ENCODE measurements around the gene ATP11C. TPM values are rescaled to one million over a fixed set of nuclear protein-coding genes. Genes with fewer than 3 reads are reported as not detected.
"Not testable (repeated sequence)": the region's sequence is repeated elsewhere in the genome, so short reads cannot be mapped to it uniquely, and the experiment has no call there.

ATP11C gene
- total RNA-seq, 2 donors from 2014 or later: 23.2 to 28.3 TPM

GRCh38 chrX:139971394-139971749, 38.5 kb upstream of the ATP11C start:
- TF ChIP-seq POLR2AphosphoS5 (IDR thresholded peaks at IDR 0.05) (no peak), CTCF (IDR thresholded peaks at IDR 0.05) (no peak), POLR2A (IDR thresholded peaks at IDR 0.05) (no peak)
- H3K4me3 ChIP-seq: no peak overlapping the region
- no peaks in the 10 kb centered on the region for H3K9me3 ChIP-seq
- no peaks in the 10 kb centered on the region for H3K4me1 ChIP-seq (replicated peaks)
- no peaks in the 10 kb centered on the region for H3K27me3 ChIP-seq (replicated peaks; ENCODE audit: insufficient read depth)
- H3K27ac ChIP-seq: no peak overlapping the region
- no peak for DNase-seq (ENCODE audit: low spot score)
- intact Hi-C loops (cut with DNase I): no loop called here
- no peaks in the 10 kb centered on the region for H3K36me3 ChIP-seq
- WGBS: 68% methylated on average over 10 of the region's 10 CpGs

GRCh38 chrX:139969286-139969685, 36.4 kb upstream of the ATP11C start:
- no peaks in the 10 kb centered on the region for H3K9me3 ChIP-seq
- DNase-seq (ENCODE audit: low spot score): no peak
- no peaks in the 10 kb centered on the region for H3K4me1 ChIP-seq (replicated peaks)
- H3K27me3 ChIP-seq (replicated peaks; ENCODE audit: insufficient read depth): no peaks in the 10 kb centered on the region
- H3K4me3 ChIP-seq: no peak overlapping the region
- H3K36me3 ChIP-seq: no peaks in the 10 kb centered on the region
- TF ChIP-seq CTCF (IDR thresholded peaks at IDR 0.05) (no peak), POLR2A (IDR thresholded peaks at IDR 0.05) (no peak), POLR2AphosphoS5 (IDR thresholded peaks at IDR 0.05) (no peak)
- 93% methylated on average over 2 of the region's 2 CpGs for WGBS
- no peak overlapping the region for H3K27ac ChIP-seq
- intact Hi-C loops (cut with DNase I): no loop called here

- no peaks in the 10 kb centered on the region for H3K36me3 ChIP-seq
- H3K27me3 ChIP-seq (replicated peaks; ENCODE audit: insufficient read depth): no peaks in the 10 kb centered on the region
- no peak overlapping the region for H3K4me3 ChIP-seq
- no peaks in the 10 kb centered on the region for H3K9me3 ChIP-seq
- no peak for DNase-seq (ENCODE audit: low spot score)
- intact Hi-C loops (cut with DNase I): no loop called here
- TF ChIP-seq CTCF (IDR thresholded peaks at IDR 0.05) (no peak), POLR2AphosphoS5 (IDR thresholded peaks at IDR 0.05) (no peak), POLR2A (IDR thresholded peaks at IDR 0.05) (no peak)
- 93% methylated on average over 3 of the region's 3 CpGs for WGBS
- H3K4me1 ChIP-seq (replicated peaks): no peaks in the 10 kb centered on the region
- no peak overlapping the region for H3K27ac ChIP-seq
Measured at GRCh38 chrX:139967750-139968149, 34.9 kb upstream of the ATP11C start.

- Histone ChIP-seq H3K27ac (no peak overlapping the region), H3K36me3 (no peaks in the 10 kb centered on the region), H3K9me3 (no peaks in the 10 kb centered on the region), H3K4me1 (replicated peaks) (no peaks in the 10 kb centered on the region), H3K4me3 (no peak overlapping the region), H3K27me3 (replicated peaks; ENCODE audit: insufficient read depth) (no peaks in the 10 kb centered on the region)
- TF ChIP-seq POLR2A (IDR thresholded peaks at IDR 0.05): no peak
- TF ChIP-seq POLR2AphosphoS5 (IDR thresholded peaks at IDR 0.05): no peak
- TF ChIP-seq CTCF (IDR thresholded peaks at IDR 0.05): no peak
- intact Hi-C loops (cut with DNase I): no loop called here
- WGBS: 91% methylated on average over 4 of the region's 4 CpGs
- no peak for DNase-seq (ENCODE audit: low spot score)
Measured at GRCh38 chrX:139967300-139967699, 34.4 kb upstream of the ATP11C start.

GRCh38 chrX:139966159-139966558, 33.3 kb upstream of the ATP11C start:
- H3K27me3 ChIP-seq (replicated peaks; ENCODE audit: insufficient read depth); H3K4me3 ChIP-seq; DNase-seq (ENCODE audit: low spot score); H3K36me3 ChIP-seq; H3K4me1 ChIP-seq (replicated peaks); H3K9me3 ChIP-seq; intact Hi-C loops (cut with DNase I); H3K27ac ChIP-seq: not testable (repeated sequence)
- 72% methylated on average over 3 of the region's 3 CpGs for WGBS
